Muscle of leg (tissue), 11 donors: ENCODE measurements around the gene IPO9. TPM values are rescaled to one million over a fixed set of nuclear protein-coding genes. Genes with fewer than 3 reads are reported as not detected.
"Not testable (repeated sequence)": the region's sequence is repeated elsewhere in the genome, so short reads cannot be mapped to it uniquely, and the experiment has no call there.

Source experiments
- DNase-seq: peaks from one replicate; pipeline ENCODE4 v3.0.0; 2013
- H3K27ac ChIP-seq: one replicate; pipeline ENCODE4 v1.5.1; 2013; ENCODE audit warnings: mild to moderate bottlenecking, low read length, control low read depth
- H3K27me3 ChIP-seq: one replicate; pipeline ENCODE4 v1.6.1; 2013; ENCODE audit warnings: low read length; ENCODE audit not compliant: control insufficient read depth, insufficient read depth
- H3K36me3 ChIP-seq: one replicate; pipeline ENCODE4 v1.6.1; 2013; ENCODE audit warnings: low read length; ENCODE audit not compliant: control insufficient read depth, insufficient read depth
- H3K4me1 ChIP-seq: one replicate; pipeline ENCODE4 v1.6.1; 2013; ENCODE audit warnings: low read length; ENCODE audit not compliant: control insufficient read depth, insufficient read depth
- H3K4me3 ChIP-seq: one replicate; pipeline ENCODE4 v1.5.1; 2013; ENCODE audit warnings: low read length, control low read depth
- H3K9me3 ChIP-seq: replicated peaks from 2 replicates; pipeline ENCODE4 v1.6.1; 2013; ENCODE audit warnings: low read depth, low read length; ENCODE audit not compliant: control insufficient read depth
- WGBS: methylation state at CpG from one replicate; pipeline ENCODE4 v1.1.5; 2013; ENCODE audit warnings: missing lambda C conversion rate; ENCODE audit not compliant: insufficient coverage; 5-methylcytosine and 5-hydroxymethylcytosine counted together
- polyA plus RNA-seq, 8 donors: library from polyadenylated mRNA; unstranded; fragments of 120-200 nt; gene quantifications; one replicate each; pipeline versions ENCODE4 v1.2.1 to v1.2.3, GENCODE V29; 2013; ENCODE audit warnings: inconsistent platforms in 1 of 8, low replicate concordance in 1 of 8; ENCODE audit not compliant: insufficient read length in 8 of 8, insufficient read depth in 1 of 8
- total RNA-seq: library from RNA; stranded (reverse); fragments of 120-200 nt; gene quantifications from one replicate; pipeline ENCODE4 v1.2.4, GENCODE V29; 2013

Gene IPO9
- total and polyA plus RNA-seq, 9 donors: 21.3 to 58.7 (median 43.9) TPM

DNA sequence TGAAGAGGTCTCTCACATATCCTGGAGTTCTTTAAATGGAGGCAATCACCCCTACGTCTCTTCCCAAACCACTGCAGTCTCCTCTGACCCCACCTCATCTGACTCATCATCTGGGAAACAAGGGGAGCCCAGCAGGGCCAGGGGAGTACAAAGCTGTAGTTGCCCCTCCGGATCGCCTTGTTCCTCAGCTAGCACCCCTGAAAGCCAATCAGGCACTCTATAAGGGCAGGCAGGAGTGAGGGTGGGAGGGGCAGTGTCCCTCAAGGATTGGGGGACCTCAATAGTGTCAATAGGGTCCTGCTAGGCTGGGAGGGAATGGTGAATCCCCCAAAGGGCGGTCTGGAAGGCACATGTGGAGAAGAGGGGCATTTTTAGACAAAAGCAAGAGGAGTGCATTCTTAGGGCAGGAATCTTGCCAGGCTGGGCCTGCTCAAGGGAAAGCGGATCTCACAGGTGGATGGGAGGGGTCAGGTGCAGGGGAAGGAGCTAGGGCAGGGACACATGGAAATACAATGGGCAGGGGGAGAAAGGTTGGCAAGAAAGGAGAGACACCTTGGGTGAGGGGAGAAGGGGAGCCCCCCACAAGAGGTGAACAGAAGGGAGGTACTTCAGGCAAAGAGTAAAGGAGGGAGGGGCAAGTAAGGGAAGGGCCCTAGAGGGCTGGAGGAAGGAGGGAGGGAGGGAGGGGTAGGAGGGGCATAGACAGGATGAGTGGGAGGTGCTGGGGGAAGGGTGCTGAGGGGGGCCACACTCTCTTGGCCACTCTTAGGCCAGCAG is 65.6 kb downstream of the IPO9 start:
- Histone ChIP-seq H3K9me3 (no peaks in the 10 kb centered on the region), H3K27ac (no peak overlapping the region), H3K4me3 (no peak overlapping the region), H3K4me1 (peaks cover 18% of the 10 kb centered on the region), H3K27me3 (no peaks in the 10 kb centered on the region), H3K36me3 (peaks cover 15% of the 10 kb centered on the region)
- no peak for DNase-seq
- WGBS: 66% methylated on average over 3 of the region's 5 CpGs

DNA sequence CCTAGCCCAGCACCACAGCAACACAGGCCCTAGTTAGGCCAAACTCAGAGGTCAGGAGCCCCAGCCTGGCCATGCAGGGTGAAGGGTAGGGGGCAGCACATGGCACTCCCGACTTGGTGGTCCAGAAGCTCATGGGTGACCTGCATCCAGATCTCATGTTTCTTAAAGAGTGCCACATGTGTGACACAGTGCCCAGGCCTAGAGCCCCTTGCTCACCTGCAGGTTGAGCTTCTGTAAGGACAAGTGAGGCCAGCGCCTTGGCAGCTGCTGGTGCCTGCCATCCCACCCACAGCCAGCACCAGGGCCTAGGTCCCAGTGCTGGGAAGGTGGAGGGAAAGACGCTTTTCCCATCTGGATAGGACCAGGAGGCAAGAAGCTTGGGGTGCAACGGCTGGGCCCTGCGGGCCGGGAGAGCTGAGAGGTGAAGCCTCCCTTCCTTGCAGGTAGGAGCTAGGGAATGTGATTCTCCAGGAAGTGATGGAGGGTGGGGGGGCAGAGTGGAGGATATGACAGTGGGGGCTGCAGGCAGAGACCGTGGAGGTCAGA is 66.2 kb downstream of the IPO9 start:
- no peak for DNase-seq
- Histone ChIP-seq H3K36me3 (peaks cover 14% of the 10 kb centered on the region), H3K27ac (no peak overlapping the region), H3K4me3 (no peak overlapping the region), H3K27me3 (no peaks in the 10 kb centered on the region), H3K9me3 (no peaks in the 10 kb centered on the region), H3K4me1 (peaks cover 14% of the 10 kb centered on the region)
- 77% methylated on average over 7 of the region's 7 CpGs for WGBS

DNA sequence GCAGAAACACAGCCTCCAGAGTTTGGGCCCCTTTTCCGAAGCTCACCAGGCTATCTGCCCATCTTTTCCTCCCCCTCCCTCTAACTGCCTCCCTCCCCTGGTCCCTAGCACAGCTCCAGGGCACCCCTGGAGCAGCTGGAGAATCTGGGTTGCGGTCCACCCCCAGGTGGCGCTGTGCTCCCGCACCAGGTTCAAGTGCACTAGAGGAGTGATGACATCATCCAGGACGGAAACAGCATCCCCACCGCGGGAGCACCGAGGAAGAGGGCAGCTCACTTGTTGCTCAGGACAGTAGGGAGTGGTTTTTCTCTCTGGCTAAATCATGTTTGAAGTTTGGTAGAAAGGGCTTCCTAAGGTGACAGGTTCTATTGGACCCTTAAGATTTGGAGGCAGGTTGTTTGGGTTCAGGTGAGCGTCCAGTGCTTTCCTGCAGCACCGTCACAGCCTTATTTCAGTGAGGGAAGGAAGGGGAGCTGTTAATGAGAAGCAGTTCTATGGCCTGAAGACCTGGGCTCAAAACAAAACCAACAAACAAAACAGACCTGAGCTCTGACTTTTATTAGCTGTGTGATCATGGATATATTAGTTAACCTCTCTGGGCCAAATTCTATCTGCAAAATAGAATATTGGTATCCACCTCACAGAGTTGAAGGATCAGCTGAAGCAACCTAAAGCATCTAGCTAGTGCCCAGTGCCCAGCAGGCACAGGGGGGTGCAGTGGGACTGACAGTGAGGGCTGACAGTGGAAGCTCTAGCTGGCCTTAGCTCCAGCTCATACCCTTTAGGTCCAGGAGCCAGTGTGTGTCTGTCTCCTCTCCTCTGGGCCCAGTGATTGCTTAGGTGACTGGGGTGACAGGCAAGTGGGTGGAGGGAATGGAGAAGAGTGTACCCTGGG is 67.2 kb downstream of the IPO9 start:
- Histone ChIP-seq H3K4me1 (peaks cover 12% of the 10 kb centered on the region), H3K27me3 (no peaks in the 10 kb centered on the region), H3K9me3 (no peaks in the 10 kb centered on the region), H3K4me3 (no peak overlapping the region), H3K36me3 (peaks cover 12% of the 10 kb centered on the region), H3K27ac (no peak overlapping the region)
- DNase-seq: peak; percentile 91
- WGBS: 0% methylated on average over 7 of the region's 10 CpGs

DNA sequence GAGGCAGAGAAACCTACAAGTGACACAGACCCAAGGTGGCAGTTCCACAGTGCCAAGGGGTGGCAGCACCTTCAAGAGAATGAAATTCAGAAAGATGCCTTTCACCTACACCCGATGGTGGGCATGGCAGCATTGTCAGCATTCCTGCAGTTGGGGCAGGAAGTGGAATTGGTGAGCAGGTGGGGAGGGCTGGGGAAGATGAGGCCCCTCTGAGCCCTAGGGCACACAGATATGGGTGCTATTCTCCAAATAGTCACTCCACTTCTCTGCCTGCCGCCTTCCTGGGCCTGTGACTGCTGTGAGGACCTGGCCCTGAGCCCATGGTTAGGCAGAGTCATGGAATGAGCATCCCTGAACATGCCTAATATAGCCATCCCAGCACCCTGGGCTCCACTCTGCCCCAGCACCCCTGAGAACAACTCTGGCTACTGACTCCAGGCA is 68.0 kb downstream of the IPO9 start:
- no peak for DNase-seq
- H3K9me3 ChIP-seq: no peaks in the 10 kb centered on the region
- no CpG with 5 or more reads among the region's 2 CpGs for whole genome bisulfite sequencing
- H3K27ac ChIP-seq: no peak overlapping the region
- no peaks in the 10 kb centered on the region for H3K27me3 ChIP-seq
- no peak overlapping the region for H3K4me3 ChIP-seq
- H3K4me1 ChIP-seq: peaks cover 8% of the 10 kb centered on the region
- peaks cover 6% of the 10 kb centered on the region for H3K36me3 ChIP-seq

DNA sequence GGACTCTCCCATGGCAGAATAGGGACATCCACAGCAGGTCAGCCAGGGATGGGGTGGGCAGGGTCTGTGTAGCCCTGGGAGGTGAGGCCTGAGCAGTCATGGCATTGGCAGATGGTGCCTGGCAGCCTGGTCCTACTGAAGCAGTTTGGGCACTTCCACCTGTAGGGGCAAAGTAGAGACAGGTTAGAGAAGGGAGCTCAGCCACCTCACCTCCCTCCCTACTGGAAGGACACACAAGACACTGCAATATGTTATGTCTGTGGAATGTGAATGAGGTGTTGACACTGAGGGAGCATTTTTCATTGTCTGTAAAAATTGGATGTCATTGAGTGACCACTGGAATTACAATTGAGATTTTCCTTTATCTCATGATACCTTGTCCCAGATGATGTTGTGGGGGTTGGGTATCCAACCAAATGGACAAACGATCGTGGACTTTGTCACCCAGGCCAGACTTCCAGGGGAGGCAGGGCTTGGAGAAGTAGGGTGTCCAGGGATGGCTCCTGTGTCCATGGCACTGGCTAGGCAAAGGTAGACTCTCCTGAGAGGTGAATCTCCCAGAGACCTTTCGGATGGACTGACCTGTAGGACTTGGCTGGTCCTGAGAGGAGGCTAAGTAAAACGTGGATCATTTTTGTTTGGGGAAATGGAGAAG is 69.4 kb downstream of the IPO9 start:
- no peaks in the 10 kb centered on the region for H3K9me3 ChIP-seq
- no peaks in the 10 kb centered on the region for H3K27me3 ChIP-seq
- peaks cover 8% of the 10 kb centered on the region for H3K4me1 ChIP-seq
- H3K27ac ChIP-seq: no peak overlapping the region
- no peaks in the 10 kb centered on the region for H3K36me3 ChIP-seq
- no peak overlapping the region for H3K4me3 ChIP-seq
- no peak for DNase-seq
- WGBS: 80% methylated on average over 2 of the region's 4 CpGs

DNA sequence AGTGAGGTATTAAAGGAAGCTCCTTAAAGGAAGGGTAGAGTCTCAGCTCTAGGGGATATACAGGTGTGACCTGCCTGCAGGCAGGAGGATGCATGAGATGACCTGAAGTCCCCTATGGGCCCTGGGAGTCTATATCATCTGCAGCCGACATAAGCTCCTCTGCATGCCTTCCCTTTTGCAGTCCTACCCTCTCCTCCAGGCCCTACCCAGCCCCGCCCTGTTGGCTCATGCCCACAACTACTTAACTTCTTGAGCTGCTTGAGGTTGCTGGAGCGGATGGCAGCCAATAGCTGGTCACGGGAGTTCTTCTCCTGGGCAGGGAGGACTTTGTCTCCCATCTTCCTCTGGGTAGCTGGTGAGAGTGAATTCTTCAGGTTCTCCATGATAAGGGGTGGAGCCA is 70.0 kb downstream of the IPO9 start:
- WGBS: 50% methylated on average over 1 of the region's 4 CpGs

DNA sequence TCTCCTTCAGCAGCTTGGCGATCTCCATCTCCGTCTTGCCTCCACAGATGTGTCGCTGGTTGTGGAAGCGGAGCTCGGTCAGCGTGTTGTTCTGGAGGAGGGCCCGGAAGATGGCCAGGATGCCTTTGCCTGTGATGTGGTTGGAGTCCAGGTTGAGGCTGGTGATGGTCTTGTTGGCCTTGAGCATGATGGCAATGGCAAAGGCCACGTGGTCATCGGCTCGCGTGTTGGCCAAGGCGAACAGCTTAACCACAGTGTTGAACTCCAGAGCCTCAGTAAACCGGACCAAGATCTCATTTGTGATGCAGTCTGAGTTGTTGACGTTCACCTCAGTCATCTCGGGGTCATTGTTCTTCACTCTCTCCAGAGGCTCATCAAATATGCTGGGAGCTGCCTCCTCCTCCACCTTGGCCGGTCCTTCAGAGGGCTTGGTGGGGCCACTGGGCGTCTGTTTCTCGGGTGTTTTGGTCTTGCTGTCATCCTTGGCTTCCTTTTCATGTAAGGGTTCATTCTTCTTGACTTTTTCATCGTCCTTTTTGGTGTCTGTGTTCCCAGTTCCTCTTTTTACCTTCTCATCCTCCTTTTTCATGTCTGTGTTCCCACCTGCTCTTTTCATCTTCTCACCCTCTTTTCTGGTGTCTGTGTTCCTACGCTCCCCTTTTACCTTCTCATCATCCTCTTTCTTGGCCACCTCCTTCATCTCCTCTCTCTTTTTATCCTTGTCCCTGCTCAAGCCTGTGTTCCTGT is 70.9 kb downstream of the IPO9 start:
- WGBS: 88% methylated on average over 19 of the region's 20 CpGs
- no peaks in the 10 kb centered on the region for H3K27me3 ChIP-seq
- DNase-seq: no peak
- no peaks in the 10 kb centered on the region for H3K36me3 ChIP-seq
- peaks cover 17% of the 10 kb centered on the region for H3K4me1 ChIP-seq
- no peak overlapping the region for H3K27ac ChIP-seq
- no peak overlapping the region for H3K4me3 ChIP-seq
- H3K9me3 ChIP-seq: no peaks in the 10 kb centered on the region

More for the DNA sequence above, 70.0 kb downstream of the IPO9 start:
- H3K4me1 ChIP-seq: peaks cover 12% of the 10 kb centered on the region
- no peak overlapping the region for H3K27ac ChIP-seq
- H3K9me3 ChIP-seq: no peaks in the 10 kb centered on the region
- DNase-seq: no peak
- H3K36me3 ChIP-seq: no peaks in the 10 kb centered on the region
- H3K4me3 ChIP-seq: no peak overlapping the region
- no peaks in the 10 kb centered on the region for H3K27me3 ChIP-seq

DNA sequence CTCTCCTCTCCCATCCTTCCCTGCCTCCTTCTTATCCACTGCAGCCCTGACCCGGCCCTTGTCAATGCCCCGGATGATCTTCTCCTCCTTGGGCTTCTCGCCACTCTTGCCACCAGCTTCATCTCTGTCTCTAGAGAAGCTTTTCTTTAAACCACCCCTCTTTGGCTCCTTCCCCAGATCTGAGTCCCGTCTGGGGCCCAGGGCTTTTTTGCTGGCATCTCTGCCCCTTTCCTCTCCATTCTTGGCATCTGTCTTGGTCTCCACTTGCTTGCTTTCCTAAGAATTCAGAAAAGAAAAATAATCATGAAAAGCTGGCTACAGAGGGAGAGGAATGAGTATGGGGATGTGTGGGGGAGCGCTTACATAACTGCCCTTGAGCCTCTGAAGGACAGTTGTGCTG is 71.5 kb downstream of the IPO9 start:
- Histone ChIP-seq H3K27ac (no peak overlapping the region), H3K9me3 (no peaks in the 10 kb centered on the region), H3K36me3 (no peaks in the 10 kb centered on the region), H3K4me1 (peaks cover 22% of the 10 kb centered on the region), H3K27me3 (no peaks in the 10 kb centered on the region), H3K4me3 (no peak overlapping the region)
- DNase-seq: no peak
- 94% methylated on average over 4 of the region's 5 CpGs for WGBS

DNA sequence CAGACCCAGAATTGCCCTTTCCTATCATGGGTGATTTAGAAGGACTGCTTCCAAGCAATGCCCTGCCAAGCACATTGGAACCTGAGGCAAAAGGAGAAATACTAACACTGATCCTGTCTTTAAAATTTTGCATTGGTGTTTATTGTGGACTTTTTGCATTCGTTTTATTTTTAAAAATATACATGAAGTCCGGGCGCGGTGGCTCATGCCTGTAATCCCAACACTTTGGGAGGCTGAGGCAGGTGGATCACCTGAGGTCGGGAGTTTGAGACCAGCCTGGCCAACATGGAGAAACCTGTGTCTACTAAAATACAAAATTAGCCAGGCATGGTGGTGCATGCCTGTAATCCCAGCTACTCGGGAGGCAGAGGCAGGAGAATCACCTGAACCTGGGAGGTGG is 72.1 kb downstream of the IPO9 start:
- peaks cover 26% of the 10 kb centered on the region for H3K4me1 ChIP-seq
- DNase-seq, H3K9me3 ChIP-seq, H3K27ac ChIP-seq, H3K27me3 ChIP-seq, H3K4me3 ChIP-seq, H3K36me3 ChIP-seq: not testable (repeated sequence)
- no CpG with 5 or more reads among the region's 6 CpGs for WGBS
